Measurements from ENCODE around the gene KLHL29. TPM values are rescaled to one million over a fixed set of nuclear protein-coding genes. Genes with fewer than 3 reads are reported as not detected.

KLHL29 gene
- total RNA-seq, 1 experiment from 2014 or later, result 16.7 TPM

DNA sequence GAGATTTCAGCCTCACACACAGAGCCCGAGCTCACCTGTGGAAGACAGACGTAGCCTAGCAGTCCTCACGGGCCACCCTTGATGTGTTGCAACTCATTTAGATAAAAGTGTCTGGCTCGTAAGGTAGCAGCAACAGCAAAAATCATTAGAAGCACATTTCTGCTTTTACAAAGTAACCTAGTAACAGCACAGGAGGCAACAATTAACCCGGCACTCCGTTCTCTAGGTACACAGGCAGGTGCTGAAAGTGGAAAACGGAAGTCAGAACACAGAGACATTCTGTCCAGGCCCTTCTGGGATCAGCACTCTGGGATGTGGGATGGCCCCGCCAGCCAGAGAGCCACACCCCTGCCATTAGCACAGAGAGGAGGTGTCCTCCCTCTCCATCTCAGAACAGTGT, 99.3 kb downstream of the KLHL29 start:
- RAD21 ChIA-PET (ENCODE audit: low non-redundant PET in 1 of 2, low total read pairs in 2 of 2, uncharacterized antibody in 2 of 2, unreplicated experiment in 2 of 2), result no interaction called here
- Histone ChIP-seq H2AFZ (ENCODE audit: low read depth, low read length, poor library complexity, severe bottlenecking) (no peak overlapping the region), H3K27ac (ENCODE audit: low read depth, low read length) (no peak overlapping the region), H3K79me2 (ENCODE audit: insufficient read depth, low read length) (no peaks in the 10 kb centered on the region), H3K9ac (ENCODE audit: low read length) (no peak overlapping the region), H4K20me1 (ENCODE audit: insufficient read depth) (no peaks in the 10 kb centered on the region; the same call in 1 of the 2 replicates), H3K4me2 (ENCODE audit: low read length) (no peak overlapping the region), H3K9me3 (ENCODE audit: control insufficient read depth in 1 of 2, insufficient read depth in 1 of 2, low read depth in 1 of 2, low read length in 2 of 2) (no peaks in the 10 kb centered on the region), H3K4me3 (replicated peaks in 1 of 2; ENCODE audit: low read depth in 1 of 2, low read length in 2 of 2) (no peak overlapping the region), H3K4me1 (ENCODE audit: control insufficient read depth in 1 of 2, insufficient read depth in 2 of 2, low read length in 2 of 2) (peaks cover 23 to 38% of the 10 kb centered on the region in 2 experiments), H3K27me3 (ENCODE audit: insufficient read depth, low read length) (no peaks in the 10 kb centered on the region), H3K9me2 (ENCODE audit: insufficient read depth) (no peaks in the 10 kb centered on the region), H3K36me3 (ENCODE audit: control insufficient read depth in 1 of 2, insufficient read depth in 2 of 2, low read length in 2 of 2) (no peaks in the 10 kb centered on the region)
- TF ChIP-seq JUND (IDR thresholded peaks at IDR 0.05), result no peak
- no peak for TF ChIP-seq POLR2A (IDR thresholded peaks at IDR 0.05; ENCODE audit: borderline replicate concordance, extremely low read depth, insufficient read depth, insufficient read length)
- no peak for TF ChIP-seq CBX3 (IDR thresholded peaks at IDR 0.05; ENCODE audit: low read depth)
- no peak for TF ChIP-seq ZNF274 (IDR thresholded peaks at IDR 0.05; ENCODE audit: low read depth, low read length)
- TF ChIP-seq, protein P1, sequence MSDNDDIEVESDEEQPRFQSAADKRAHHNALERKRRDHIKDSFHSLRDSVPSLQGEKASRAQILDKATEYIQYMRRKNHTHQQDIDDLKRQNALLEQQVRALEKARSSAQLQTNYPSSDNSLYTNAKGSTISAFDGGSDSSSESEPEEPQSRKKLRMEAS (IDR thresholded peaks at IDR 0.05), result no peak
- intact Hi-C loops (cut with micrococcal nuclease), result no loop called here
- no peak for DNase-seq (ENCODE audit: low read depth, low spot score)
- no peak for ATAC-seq
- POLR2A ChIA-PET, result no interaction called here
- CTCF ChIA-PET, result no interaction called here
- BruUV-seq (replicated peaks), result no TSS peak

DNA sequence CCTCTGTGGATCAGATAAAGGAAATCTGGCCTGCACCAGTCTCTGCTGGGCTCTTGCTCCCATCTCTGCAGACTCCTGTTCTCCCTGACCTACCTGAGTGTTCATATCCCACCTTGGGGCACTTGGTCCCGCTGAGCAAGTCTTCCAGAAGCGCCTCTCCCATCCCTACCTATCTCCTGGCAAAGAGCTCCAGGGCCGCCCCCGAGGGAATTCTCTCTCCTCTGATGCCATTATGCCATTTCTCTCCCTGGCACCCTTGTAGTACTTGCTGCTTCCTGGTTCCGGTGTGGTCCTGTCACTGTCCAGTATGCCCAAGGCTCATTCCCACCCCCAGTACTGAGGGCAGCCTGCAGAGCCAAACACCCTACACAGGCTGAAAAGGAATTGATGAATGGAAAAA, 99.8 kb downstream of the KLHL29 start:
- DNase-seq (ENCODE audit: low read depth, low spot score) (no peak), ATAC-seq (no peak)
- Histone ChIP-seq H2AFZ (ENCODE audit: low read depth, low read length, poor library complexity, severe bottlenecking) (no peak overlapping the region), H3K9me2 (ENCODE audit: insufficient read depth) (no peaks in the 10 kb centered on the region), H3K4me1 (ENCODE audit: control insufficient read depth in 1 of 2, insufficient read depth in 2 of 2, low read length in 2 of 2) (peaks cover 23 to 38% of the 10 kb centered on the region in 2 experiments), H3K27ac (ENCODE audit: low read depth, low read length) (no peak overlapping the region), H3K9ac (ENCODE audit: low read length) (no peak overlapping the region), H4K20me1 (ENCODE audit: insufficient read depth) (no peaks in the 10 kb centered on the region; the same call in 1 of the 2 replicates), H3K79me2 (ENCODE audit: insufficient read depth, low read length) (no peaks in the 10 kb centered on the region), H3K4me3 (replicated peaks in 1 of 2; ENCODE audit: low read depth in 1 of 2, low read length in 2 of 2) (no peak overlapping the region), H3K27me3 (ENCODE audit: insufficient read depth, low read length) (no peaks in the 10 kb centered on the region), H3K9me3 (ENCODE audit: control insufficient read depth in 1 of 2, insufficient read depth in 1 of 2, low read depth in 1 of 2, low read length in 2 of 2) (no peaks in the 10 kb centered on the region), H3K4me2 (ENCODE audit: low read length) (no peak overlapping the region), H3K36me3 (ENCODE audit: control insufficient read depth in 1 of 2, insufficient read depth in 2 of 2, low read length in 2 of 2) (no peaks in the 10 kb centered on the region)
- ChIA-PET POLR2A (no interaction called here), CTCF (no interaction called here), RAD21 (ENCODE audit: low non-redundant PET in 1 of 2, low total read pairs in 2 of 2, uncharacterized antibody in 2 of 2, unreplicated experiment in 2 of 2) (no interaction called here)
- intact Hi-C loops (cut with micrococcal nuclease), result no loop called here
- TF ChIP-seq ZNF274 (IDR thresholded peaks at IDR 0.05; ENCODE audit: low read depth, low read length), result no peak
- no TSS peak for BruUV-seq (replicated peaks)
